IPS-NIHi11 (cell line): ENCODE measurements around the gene SNCB.
A peak's percentile ranks its signal among the peaks of the same experiment; 100 is the strongest.

Source experiments
- DNase-seq: peaks from one replicate; pipeline ENCODE4 v3.0.0; 2012; ENCODE audit warnings: mixed read lengths, low spot score

The SNCB gene

GRCh38 chr5:176660860-176661641, 30.7 kb upstream of the SNCB start:
- DNase-seq, result peak; percentile 96

- DNase-seq, result no peak
These were observed 30.2 kb upstream of the SNCB start for GRCh38 chr5:176660530-176660859.

GRCh38 chr5:176659860-176660461, 29.6 kb upstream of the SNCB start:
- no peak for DNase-seq

GRCh38 chr5:176659512-176659839, 29.1 kb upstream of the SNCB start:
- DNase-seq, result no peak

- no peak for DNase-seq
These were observed 28.6 kb upstream of the SNCB start for GRCh38 chr5:176658817-176659511.

GRCh38 chr5:176658007-176658599, 27.8 kb upstream of the SNCB start:
- DNase-seq, result peak; percentile 81

GRCh38 chr5:176656467-176656990, 26.2 kb upstream of the SNCB start:
- no peak for DNase-seq

GRCh38 chr5:176654856-176655255, 24.5 kb upstream of the SNCB start:
- DNase-seq, result no peak

- DNase-seq, result no peak
These were observed 23.4 kb upstream of the SNCB start for GRCh38 chr5:176653401-176654385.

- DNase-seq, result peak; percentile 70
These were observed 21.8 kb upstream of the SNCB start for GRCh38 chr5:176652136-176652535.

- DNase-seq, result no peak
These were observed 21.2 kb upstream of the SNCB start for GRCh38 chr5:176651472-176651980.

- DNase-seq, result peak; percentile 72
These were observed 20.1 kb upstream of the SNCB start for GRCh38 chr5:176650354-176650884.

GRCh38 chr5:176648474-176649194, 18.3 kb upstream of the SNCB start:
- DNase-seq, result no peak

- peak; percentile 63 for DNase-seq
These were observed 17.6 kb upstream of the SNCB start for GRCh38 chr5:176647843-176648473.

GRCh38 chr5:176647030-176647842, 16.9 kb upstream of the SNCB start, which contains the start of gene TSPAN17:
TSS of gene TSPAN17 (plus strand) at chr5:176647484. CDS start at chr5:176647616, 132 bp downstream.
- peak; percentile 99 for DNase-seq

GRCh38 chr5:176646707-176647029, 16.3 kb upstream of the SNCB start:
- DNase-seq, result no peak

GRCh38 chr5:176646049-176646706, 15.8 kb upstream of the SNCB start:
- DNase-seq, result no peak

GRCh38 chr5:176644878-176645670, 14.7 kb upstream of the SNCB start:
- no peak for DNase-seq
